H1 (cell line): ENCODE results near the gene TMPRSS13. TPM values are rescaled to one million over a fixed set of nuclear protein-coding genes. Genes with fewer than 3 reads are reported as not detected.

Experiments used
- KDM4A ChIP-seq: IDR thresholded peaks from one replicate; pipeline ENCODE4 v1.7.1; 2012; ENCODE audit warnings: low read depth, mild to moderate bottlenecking, moderate library complexity, low read length, inconsistent platforms; ENCODE audit not compliant: severe bottlenecking
- PHF8 ChIP-seq: fragments of 200-600 bp; sonication (generic); conservative IDR thresholded peaks from 2 replicates; pipeline ENCODE4 v1.7.1; 2012; ENCODE audit warnings: low read depth, mild to moderate bottlenecking, inconsistent platforms, low read length, moderate library complexity
- RNF2 ChIP-seq: fragments of 200-900, 300-1000 bp; sonication (generic); IDR thresholded peaks from 2 replicates; pipeline ENCODE4 v1.7.1; 2016; ENCODE audit warnings: borderline replicate concordance, low read depth, mild to moderate bottlenecking, antibody characterized with exemption, low read length; ENCODE audit not compliant: poor library complexity, severe bottlenecking; ENCODE audit errors: missing control alignments
- SIRT6 ChIP-seq: IDR thresholded peaks from one replicate; pipeline ENCODE4 v1.7.1; 2012; ENCODE audit warnings: low read length, inconsistent platforms
- TBP ChIP-seq: IDR thresholded peaks from 2 replicates; pipeline ENCODE4 v1.6.1; 2011; ENCODE audit warnings: low read depth, low read length, improper control_type of control experiment
- polyA plus RNA-seq, 7 experiments: library from polyadenylated mRNA; depleted of rRNA in 3 of 7; stranded (reverse) in 5 of 7; unstranded in 2 of 7; fragments of >200 nt in 5 of 7; fragments of 200-250 nt in 2 of 7; gene quantifications; 1 replicate in 5 of 7; 2 replicates in 1 of 7; 4 replicates in 1 of 7; pipeline versions ENCODE4 v1.2.1 to v1.2.3, GENCODE V29; 2011 to 2013; ENCODE audit warnings: missing spikeins in 2 of 7, mixed read lengths in 2 of 7
- total RNA-seq: library from RNA; stranded (reverse); fragmentation: NEBNext Ultra II Directional; extraction: Animal tissue kit (Norgen Biotek cat#: 25700); gene quantifications from 2 replicates; pipeline ENCODE4 v1.2.1, GENCODE V29; 2021
- TF ChIP-seq, protein P1 (sequence below): fragments of 300-600 bp; sonication (generic); IDR thresholded peaks from 2 replicates; pipeline ENCODE4 v1.7.1; 2012; ENCODE audit warnings: low read length, moderate library complexity, mild to moderate bottlenecking, inconsistent platforms; ENCODE audit not compliant: insufficient replicate concordance
- TF ChIP-seq, protein P2 (sequence below): IDR thresholded peaks from 2 replicates; pipeline ENCODE4 v1.6.1; 2012; ENCODE audit warnings: inconsistent platforms
- TF ChIP-seq, protein P3 (sequence below): IDR thresholded peaks from 2 replicates; pipeline ENCODE4 v1.6.1; 2012; ENCODE audit warnings: inconsistent platforms

TMPRSS13 gene
- total and polyA plus RNA-seq, 2 of the 8 experiments (the other 6 are each of a cell fraction or from before 2014, with no cell fraction given) = 0.61 to 0.79 TPM

DNA sequence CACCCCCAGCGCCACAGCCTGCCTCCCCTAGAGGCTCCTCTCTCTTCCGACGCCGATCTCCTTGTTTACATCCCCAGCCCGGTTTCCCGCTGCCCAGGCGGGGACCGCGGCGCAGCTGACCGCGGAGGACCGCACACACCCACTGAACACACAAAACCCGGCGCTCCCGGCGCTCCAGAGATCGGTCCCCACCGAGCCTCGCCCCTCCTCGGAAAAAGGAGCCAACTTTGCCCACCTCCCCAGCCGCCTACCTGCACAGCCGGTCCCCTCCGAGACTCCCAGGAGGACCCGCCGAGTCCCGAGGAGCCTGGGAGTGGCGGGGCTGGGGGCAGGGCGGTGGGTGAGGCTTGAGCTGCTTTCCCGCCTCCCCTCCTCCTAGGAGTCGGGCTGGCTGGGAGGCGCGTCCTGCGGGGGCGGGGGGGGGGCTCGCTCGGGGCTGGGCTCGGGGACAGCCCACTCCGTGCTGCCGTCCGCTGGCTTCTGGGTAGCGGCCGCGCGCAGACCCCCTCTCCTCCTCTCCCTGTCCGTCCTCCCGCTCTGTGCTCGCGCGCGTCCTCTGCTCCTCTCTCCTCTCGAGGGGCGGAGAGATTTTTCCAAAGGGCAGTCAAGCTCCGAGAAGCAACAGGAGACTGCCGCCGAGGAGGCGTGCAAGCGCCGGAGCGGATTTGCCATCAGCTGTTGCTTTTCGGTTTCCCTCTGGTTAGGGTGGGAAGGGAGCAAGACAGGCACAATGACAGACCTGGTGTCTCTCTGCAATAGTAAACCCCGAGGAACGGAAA, 52.7 kb downstream of the TMPRSS13 start, which contains the start of gene FXYD6 (continued):
- TF ChIP-seq, protein P1, sequence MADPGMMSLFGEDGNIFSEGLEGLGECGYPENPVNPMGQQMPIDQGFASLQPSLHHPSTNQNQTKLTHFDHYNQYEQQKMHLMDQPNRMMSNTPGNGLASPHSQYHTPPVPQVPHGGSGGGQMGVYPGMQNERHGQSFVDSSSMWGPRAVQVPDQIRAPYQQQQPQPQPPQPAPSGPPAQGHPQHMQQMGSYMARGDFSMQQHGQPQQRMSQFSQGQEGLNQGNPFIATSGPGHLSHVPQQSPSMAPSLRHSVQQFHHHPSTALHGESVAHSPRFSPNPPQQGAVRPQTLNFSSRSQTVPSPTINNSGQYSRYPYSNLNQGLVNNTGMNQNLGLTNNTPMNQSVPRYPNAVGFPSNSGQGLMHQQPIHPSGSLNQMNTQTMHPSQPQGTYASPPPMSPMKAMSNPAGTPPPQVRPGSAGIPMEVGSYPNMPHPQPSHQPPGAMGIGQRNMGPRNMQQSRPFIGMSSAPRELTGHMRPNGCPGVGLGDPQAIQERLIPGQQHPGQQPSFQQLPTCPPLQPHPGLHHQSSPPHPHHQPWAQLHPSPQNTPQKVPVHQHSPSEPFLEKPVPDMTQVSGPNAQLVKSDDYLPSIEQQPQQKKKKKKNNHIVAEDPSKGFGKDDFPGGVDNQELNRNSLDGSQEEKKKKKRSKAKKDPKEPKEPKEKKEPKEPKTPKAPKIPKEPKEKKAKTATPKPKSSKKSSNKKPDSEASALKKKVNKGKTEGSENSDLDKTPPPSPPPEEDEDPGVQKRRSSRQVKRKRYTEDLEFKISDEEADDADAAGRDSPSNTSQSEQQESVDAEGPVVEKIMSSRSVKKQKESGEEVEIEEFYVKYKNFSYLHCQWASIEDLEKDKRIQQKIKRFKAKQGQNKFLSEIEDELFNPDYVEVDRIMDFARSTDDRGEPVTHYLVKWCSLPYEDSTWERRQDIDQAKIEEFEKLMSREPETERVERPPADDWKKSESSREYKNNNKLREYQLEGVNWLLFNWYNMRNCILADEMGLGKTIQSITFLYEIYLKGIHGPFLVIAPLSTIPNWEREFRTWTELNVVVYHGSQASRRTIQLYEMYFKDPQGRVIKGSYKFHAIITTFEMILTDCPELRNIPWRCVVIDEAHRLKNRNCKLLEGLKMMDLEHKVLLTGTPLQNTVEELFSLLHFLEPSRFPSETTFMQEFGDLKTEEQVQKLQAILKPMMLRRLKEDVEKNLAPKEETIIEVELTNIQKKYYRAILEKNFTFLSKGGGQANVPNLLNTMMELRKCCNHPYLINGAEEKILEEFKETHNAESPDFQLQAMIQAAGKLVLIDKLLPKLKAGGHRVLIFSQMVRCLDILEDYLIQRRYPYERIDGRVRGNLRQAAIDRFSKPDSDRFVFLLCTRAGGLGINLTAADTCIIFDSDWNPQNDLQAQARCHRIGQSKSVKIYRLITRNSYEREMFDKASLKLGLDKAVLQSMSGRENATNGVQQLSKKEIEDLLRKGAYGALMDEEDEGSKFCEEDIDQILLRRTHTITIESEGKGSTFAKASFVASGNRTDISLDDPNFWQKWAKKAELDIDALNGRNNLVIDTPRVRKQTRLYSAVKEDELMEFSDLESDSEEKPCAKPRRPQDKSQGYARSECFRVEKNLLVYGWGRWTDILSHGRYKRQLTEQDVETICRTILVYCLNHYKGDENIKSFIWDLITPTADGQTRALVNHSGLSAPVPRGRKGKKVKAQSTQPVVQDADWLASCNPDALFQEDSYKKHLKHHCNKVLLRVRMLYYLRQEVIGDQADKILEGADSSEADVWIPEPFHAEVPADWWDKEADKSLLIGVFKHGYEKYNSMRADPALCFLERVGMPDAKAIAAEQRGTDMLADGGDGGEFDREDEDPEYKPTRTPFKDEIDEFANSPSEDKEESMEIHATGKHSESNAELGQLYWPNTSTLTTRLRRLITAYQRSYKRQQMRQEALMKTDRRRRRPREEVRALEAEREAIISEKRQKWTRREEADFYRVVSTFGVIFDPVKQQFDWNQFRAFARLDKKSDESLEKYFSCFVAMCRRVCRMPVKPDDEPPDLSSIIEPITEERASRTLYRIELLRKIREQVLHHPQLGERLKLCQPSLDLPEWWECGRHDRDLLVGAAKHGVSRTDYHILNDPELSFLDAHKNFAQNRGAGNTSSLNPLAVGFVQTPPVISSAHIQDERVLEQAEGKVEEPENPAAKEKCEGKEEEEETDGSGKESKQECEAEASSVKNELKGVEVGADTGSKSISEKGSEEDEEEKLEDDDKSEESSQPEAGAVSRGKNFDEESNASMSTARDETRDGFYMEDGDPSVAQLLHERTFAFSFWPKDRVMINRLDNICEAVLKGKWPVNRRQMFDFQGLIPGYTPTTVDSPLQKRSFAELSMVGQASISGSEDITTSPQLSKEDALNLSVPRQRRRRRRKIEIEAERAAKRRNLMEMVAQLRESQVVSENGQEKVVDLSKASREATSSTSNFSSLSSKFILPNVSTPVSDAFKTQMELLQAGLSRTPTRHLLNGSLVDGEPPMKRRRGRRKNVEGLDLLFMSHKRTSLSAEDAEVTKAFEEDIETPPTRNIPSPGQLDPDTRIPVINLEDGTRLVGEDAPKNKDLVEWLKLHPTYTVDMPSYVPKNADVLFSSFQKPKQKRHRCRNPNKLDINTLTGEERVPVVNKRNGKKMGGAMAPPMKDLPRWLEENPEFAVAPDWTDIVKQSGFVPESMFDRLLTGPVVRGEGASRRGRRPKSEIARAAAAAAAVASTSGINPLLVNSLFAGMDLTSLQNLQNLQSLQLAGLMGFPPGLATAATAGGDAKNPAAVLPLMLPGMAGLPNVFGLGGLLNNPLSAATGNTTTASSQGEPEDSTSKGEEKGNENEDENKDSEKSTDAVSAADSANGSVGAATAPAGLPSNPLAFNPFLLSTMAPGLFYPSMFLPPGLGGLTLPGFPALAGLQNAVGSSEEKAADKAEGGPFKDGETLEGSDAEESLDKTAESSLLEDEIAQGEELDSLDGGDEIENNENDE = no peak
- TF ChIP-seq RNF2 (no peak), SIRT6 (no peak), TBP (no peak), KDM4A (no peak), PHF8 (peak; percentile 74)
- TF ChIP-seq, protein P2, sequence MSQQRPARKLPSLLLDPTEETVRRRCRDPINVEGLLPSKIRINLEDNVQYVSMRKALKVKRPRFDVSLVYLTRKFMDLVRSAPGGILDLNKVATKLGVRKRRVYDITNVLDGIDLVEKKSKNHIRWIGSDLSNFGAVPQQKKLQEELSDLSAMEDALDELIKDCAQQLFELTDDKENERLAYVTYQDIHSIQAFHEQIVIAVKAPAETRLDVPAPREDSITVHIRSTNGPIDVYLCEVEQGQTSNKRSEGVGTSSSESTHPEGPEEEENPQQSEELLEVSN = peak; percentile 7; the same call in 1 of the 2 replicates
- TF ChIP-seq, protein P3, sequence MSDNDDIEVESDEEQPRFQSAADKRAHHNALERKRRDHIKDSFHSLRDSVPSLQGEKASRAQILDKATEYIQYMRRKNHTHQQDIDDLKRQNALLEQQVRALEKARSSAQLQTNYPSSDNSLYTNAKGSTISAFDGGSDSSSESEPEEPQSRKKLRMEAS = 0 out of 2 replicates have a peak, but pooled peaks have one; percentile 11
